ENCODE data around the gene PKNOX2. TPM values are rescaled to one million over a fixed set of nuclear protein-coding genes. Genes with fewer than 3 reads are reported as not detected.

Gene PKNOX2
- total RNA-seq, 4 donors from 2014 or later, result 0.83 to 4.1 (median 2.5) TPM

DNA sequence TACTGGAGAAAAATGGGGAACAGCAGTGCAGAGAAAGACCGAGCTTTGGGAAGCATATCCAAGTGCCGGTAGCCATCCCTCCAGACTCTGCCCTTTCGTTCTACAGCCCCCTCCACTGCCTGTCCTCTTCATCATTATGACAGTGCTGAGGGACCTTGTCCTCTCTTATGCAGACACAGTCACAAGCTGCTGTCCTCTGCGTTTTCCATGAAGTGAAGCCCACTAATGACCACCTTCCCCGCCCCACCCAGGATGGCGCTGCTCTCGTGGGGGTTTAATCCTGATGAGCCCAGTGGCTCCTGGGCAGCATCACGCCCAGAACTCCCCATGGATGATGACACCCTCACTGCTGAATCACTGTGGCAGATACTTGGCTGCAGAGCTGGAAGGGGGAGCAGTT is 157.7 kb downstream of the PKNOX2 start:
- no peak for DNase-seq (ENCODE audit: extremely low spot score)
- WGBS, result 86% methylated on average over 8 of the region's 8 CpGs
- Histone ChIP-seq H3K36me3 (no peaks in the 10 kb centered on the region), H3K4me1 (no peaks in the 10 kb centered on the region), H3K9me3 (no peaks in the 10 kb centered on the region), H3K27ac (replicated peaks in 1 of 4) (no peak overlapping the region), H3K27me3 (no peaks in the 10 kb centered on the region), H3K4me3 (no peak overlapping the region)
- TF ChIP-seq EP300 (IDR thresholded peaks at IDR 0.05) (no peak), POLR2AphosphoS5 (IDR thresholded peaks at IDR 0.05) (no peak), POLR2A (IDR thresholded peaks at IDR 0.05; ENCODE audit: low read depth) (no peak)
- TF ChIP-seq, protein P1, sequence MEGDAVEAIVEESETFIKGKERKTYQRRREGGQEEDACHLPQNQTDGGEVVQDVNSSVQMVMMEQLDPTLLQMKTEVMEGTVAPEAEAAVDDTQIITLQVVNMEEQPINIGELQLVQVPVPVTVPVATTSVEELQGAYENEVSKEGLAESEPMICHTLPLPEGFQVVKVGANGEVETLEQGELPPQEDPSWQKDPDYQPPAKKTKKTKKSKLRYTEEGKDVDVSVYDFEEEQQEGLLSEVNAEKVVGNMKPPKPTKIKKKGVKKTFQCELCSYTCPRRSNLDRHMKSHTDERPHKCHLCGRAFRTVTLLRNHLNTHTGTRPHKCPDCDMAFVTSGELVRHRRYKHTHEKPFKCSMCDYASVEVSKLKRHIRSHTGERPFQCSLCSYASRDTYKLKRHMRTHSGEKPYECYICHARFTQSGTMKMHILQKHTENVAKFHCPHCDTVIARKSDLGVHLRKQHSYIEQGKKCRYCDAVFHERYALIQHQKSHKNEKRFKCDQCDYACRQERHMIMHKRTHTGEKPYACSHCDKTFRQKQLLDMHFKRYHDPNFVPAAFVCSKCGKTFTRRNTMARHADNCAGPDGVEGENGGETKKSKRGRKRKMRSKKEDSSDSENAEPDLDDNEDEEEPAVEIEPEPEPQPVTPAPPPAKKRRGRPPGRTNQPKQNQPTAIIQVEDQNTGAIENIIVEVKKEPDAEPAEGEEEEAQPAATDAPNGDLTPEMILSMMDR (IDR thresholded peaks at IDR 0.05), result no peak
- intact Hi-C loops (cut with DNase I), result no loop called here

DNA sequence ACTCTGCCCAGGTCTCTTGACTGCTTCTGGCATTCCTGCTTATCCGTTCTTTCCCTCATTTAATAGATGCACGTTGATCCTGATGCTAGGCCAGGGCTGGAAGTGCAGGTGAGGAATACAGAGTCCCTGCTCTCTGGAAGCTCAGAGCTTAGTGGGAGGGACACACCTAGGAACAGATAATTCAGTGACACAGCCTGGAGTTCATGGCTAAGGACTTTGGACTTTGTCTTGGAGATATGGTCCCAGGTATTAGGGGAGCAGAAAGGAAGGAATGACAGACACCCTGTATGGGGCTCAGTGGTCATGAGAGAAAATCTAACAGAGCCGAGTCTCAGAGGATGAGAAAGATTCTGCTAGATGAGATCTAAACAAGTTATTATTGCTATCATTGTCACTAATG is 160.6 kb downstream of the PKNOX2 start:
- whole genome bisulfite sequencing, result 90% methylated on average over 3 of the region's 3 CpGs
- no peaks in the 10 kb centered on the region for H3K27me3 ChIP-seq
- intact Hi-C loops (cut with DNase I), result no loop called here
- no peak overlapping the region for H3K4me3 ChIP-seq
- no peaks in the 10 kb centered on the region for H3K4me1 ChIP-seq
- no peak for TF ChIP-seq EP300 (IDR thresholded peaks at IDR 0.05)
- TF ChIP-seq, protein P1 (IDR thresholded peaks at IDR 0.05), result no peak
- H3K9me3 ChIP-seq, result no peaks in the 10 kb centered on the region
- H3K27ac ChIP-seq (replicated peaks in 1 of 4), result no peak overlapping the region
- H3K36me3 ChIP-seq, result no peaks in the 10 kb centered on the region
- no peak for DNase-seq (ENCODE audit: extremely low spot score)

DNA sequence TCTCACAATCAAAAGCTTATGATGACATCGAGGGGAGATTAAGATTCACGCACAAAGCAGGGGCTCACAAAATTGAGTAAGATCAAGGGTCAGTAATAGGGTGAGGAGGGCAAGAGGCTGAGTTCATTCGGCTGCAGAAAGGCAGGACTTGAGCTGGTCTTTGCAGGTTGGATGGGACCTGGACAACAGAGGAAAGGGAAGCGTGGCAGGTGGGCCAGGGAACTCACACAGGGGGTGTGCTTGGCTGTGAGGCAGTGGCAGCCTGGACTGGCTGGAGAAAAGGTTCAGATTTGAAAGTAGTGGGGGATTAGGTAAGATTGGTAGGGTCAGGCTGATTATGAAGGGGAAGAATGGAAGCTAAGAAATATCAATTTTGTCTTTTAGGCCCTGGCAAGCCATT is 161.6 kb downstream of the PKNOX2 start:
- Histone ChIP-seq H3K27ac (replicated peaks in 1 of 4) (no peak overlapping the region), H3K4me1 (no peaks in the 10 kb centered on the region), H3K27me3 (no peaks in the 10 kb centered on the region), H3K36me3 (no peaks in the 10 kb centered on the region), H3K9me3 (no peaks in the 10 kb centered on the region), H3K4me3 (no peak overlapping the region)
- 94% methylated on average over 4 of the region's 4 CpGs for WGBS
- intact Hi-C loops (cut with DNase I), result no loop called here
- no peak for TF ChIP-seq POLR2AphosphoS5 (IDR thresholded peaks at IDR 0.05)
- TF ChIP-seq, protein P1 (IDR thresholded peaks at IDR 0.05), result no peak
- TF ChIP-seq EP300 (IDR thresholded peaks at IDR 0.05), result no peak
- no peak for TF ChIP-seq POLR2A (IDR thresholded peaks at IDR 0.05; ENCODE audit: low read depth)
- no peak for DNase-seq (ENCODE audit: extremely low spot score)

DNA sequence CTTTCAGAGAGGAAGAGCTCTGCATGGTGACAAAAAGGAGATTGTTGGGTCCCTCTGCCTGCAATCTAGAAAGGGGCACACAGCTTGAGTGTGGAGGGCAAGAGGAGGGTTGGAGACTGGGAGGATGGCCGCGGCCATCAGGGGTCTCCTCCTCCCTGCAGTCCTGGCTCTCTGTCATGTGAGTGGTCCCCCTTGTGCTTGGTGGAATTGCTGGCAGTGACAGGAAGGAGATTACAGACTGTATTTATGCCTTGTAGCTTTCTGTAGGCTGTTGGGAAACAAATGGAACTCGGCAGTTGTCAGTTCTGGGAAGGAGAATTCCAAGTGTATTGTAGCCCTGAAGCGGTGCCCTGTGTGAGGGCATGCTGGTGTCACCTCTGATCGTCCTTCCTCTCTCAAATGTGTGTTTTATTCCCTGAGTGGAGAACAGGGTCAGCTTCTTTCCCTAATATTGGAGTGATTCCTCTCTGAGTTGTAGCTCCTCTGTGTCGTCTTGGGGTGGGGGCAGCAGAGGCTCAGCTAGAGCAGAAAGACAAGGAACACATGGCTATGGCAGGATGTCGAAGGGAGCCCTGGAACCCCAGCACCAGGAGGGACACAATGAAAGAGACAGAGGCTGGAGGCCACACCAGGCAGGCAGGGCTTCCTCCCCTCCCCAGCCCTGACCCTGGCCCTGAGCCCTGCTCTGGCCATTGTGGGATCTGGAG is 163.1 kb downstream of the PKNOX2 start:
- H3K27me3 ChIP-seq, result no peaks in the 10 kb centered on the region
- no peak for DNase-seq (ENCODE audit: extremely low spot score)
- intact Hi-C loops (cut with DNase I), result no loop called here
- 84% methylated on average over 6 of the region's 7 CpGs for WGBS
- H3K27ac ChIP-seq (replicated peaks in 1 of 4), result no peak overlapping the region
- H3K4me3 ChIP-seq, result no peak overlapping the region
- H3K36me3 ChIP-seq, result peaks cover 0 to 2% (median 0%) of the 10 kb centered on the region in 4 donors
- no peaks in the 10 kb centered on the region for H3K9me3 ChIP-seq
- TF ChIP-seq, protein P1 (IDR thresholded peaks at IDR 0.05), result no peak
- TF ChIP-seq POLR2AphosphoS5 (IDR thresholded peaks at IDR 0.05), result no peak
- TF ChIP-seq POLR2A (IDR thresholded peaks at IDR 0.05; ENCODE audit: low read depth), result no peak
- TF ChIP-seq EP300 (IDR thresholded peaks at IDR 0.05), result no peak
- H3K4me1 ChIP-seq, result no peaks in the 10 kb centered on the region

DNA sequence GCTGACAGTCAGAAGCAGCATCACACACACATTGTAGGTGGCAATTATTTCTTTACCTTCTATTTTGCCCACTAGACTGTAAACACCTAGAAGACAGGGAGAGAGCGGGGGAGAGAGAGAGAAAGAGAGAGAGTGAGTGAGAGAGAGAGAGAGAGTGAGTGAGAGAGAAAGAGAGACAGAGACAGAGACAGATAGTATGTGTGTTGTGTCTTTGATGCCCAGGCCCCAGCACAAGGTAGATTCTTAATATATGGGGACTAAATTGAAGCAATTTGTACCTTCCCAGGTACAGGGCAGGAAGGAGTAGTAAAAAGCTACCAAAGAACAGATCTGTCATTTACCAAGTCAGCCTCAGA is 163.7 kb downstream of the PKNOX2 start:
- H3K4me1 ChIP-seq, result no peaks in the 10 kb centered on the region
- intact Hi-C loops (cut with DNase I), result no loop called here

More for the DNA sequence above, 163.7 kb downstream of the PKNOX2 start:
- DNase-seq (ENCODE audit: extremely low spot score), result no peak
- Histone ChIP-seq H3K27me3 (no peaks in the 10 kb centered on the region), H3K9me3 (no peaks in the 10 kb centered on the region), H3K36me3 (peaks cover 0 to 6% (median 0%) of the 10 kb centered on the region in 4 donors), H3K27ac (replicated peaks in 1 of 4) (no peak overlapping the region), H3K4me3 (no peak overlapping the region)
- 91% methylated on average over 1 of the region's 1 CpG for WGBS
- no peak for TF ChIP-seq POLR2A (IDR thresholded peaks at IDR 0.05; ENCODE audit: low read depth)
- TF ChIP-seq, protein P1 (IDR thresholded peaks at IDR 0.05), result no peak
- TF ChIP-seq POLR2AphosphoS5 (IDR thresholded peaks at IDR 0.05), result no peak
- no peak for TF ChIP-seq EP300 (IDR thresholded peaks at IDR 0.05)

Data from esophagus muscularis mucosa (tissue), 4 donors.